ENCODE measurements around the gene PWP2.
"Not testable (repeated sequence)": the region's sequence is repeated elsewhere in the genome, so short reads cannot be mapped to it uniquely, and the experiment has no call there.

GRCh38 chr21:44176127-44176526 is 68.9 kb downstream of the PWP2 start:
- not testable (repeated sequence) for TF ChIP-seq POLR2A (IDR thresholded peaks at IDR 0.05; ENCODE audit: low read depth, low read length); FOS (IDR thresholded peaks at IDR 0.05; ENCODE audit: low read depth, low read length); CTCF (conservative IDR thresholded peaks at IDR 0.05; ENCODE audit: low read depth, low read length); RFX5 (IDR thresholded peaks at IDR 0.05; ENCODE audit: low read depth, low read length); CEBPB (IDR thresholded peaks at IDR 0.05; ENCODE audit: low read depth, low read length); BHLHE40 (IDR thresholded peaks at IDR 0.05; ENCODE audit: low read depth, low read length); MXI1 (IDR thresholded peaks at IDR 0.05; ENCODE audit: borderline replicate concordance, low read depth, low read length); RAD21 (IDR thresholded peaks at IDR 0.05; ENCODE audit: low read length); MAZ (IDR thresholded peaks at IDR 0.05; ENCODE audit: borderline replicate concordance, low read depth, low read length)
- TF ChIP-seq, protein P1, sequence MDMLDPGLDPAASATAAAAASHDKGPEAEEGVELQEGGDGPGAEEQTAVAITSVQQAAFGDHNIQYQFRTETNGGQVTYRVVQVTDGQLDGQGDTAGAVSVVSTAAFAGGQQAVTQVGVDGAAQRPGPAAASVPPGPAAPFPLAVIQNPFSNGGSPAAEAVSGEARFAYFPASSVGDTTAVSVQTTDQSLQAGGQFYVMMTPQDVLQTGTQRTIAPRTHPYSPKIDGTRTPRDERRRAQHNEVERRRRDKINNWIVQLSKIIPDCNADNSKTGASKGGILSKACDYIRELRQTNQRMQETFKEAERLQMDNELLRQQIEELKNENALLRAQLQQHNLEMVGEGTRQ (IDR thresholded peaks at IDR 0.05; ENCODE audit: low read depth, low read length): not testable (repeated sequence)

Measured in IMR-90 (cell line).